ENCODE data around the gene EDDM13.

The EDDM13 gene

GRCh38 chr19:56341948-56342347 is 69.4 kb downstream of the EDDM13 start:
- Histone ChIP-seq H3K27me3 (replicated peaks; ENCODE audit: control insufficient read depth, insufficient read depth, low read length, poor library complexity, severe bottlenecking) (no peaks in the 10 kb centered on the region), H3K4me3 (ENCODE audit: insufficient read depth, low read depth, low read length, poor library complexity, severe bottlenecking) (no peak overlapping the region), H3K4me1 (ENCODE audit: control insufficient read depth, insufficient read depth, low read length, poor library complexity, severe bottlenecking) (no peaks in the 10 kb centered on the region), H3K27ac (ENCODE audit: insufficient read depth, low read length, poor library complexity, severe bottlenecking) (no peak overlapping the region), H3K36me3 (ENCODE audit: control insufficient read depth, insufficient read depth, low read length) (no peaks in the 10 kb centered on the region), H3K9me3 (ENCODE audit: control insufficient read depth, low read length) (no peaks in the 10 kb centered on the region)
- no peak for DNase-seq

GRCh38 chr19:56347163-56347778 is 74.7 kb downstream of the EDDM13 start:
- Histone ChIP-seq H3K4me1 (ENCODE audit: control insufficient read depth, insufficient read depth, low read length, poor library complexity, severe bottlenecking) (no peaks in the 10 kb centered on the region), H3K27ac (ENCODE audit: insufficient read depth, low read length, poor library complexity, severe bottlenecking) (no peak overlapping the region), H3K36me3 (ENCODE audit: control insufficient read depth, insufficient read depth, low read length) (no peaks in the 10 kb centered on the region), H3K27me3 (replicated peaks; ENCODE audit: control insufficient read depth, insufficient read depth, low read length, poor library complexity, severe bottlenecking) (no peaks in the 10 kb centered on the region), H3K9me3 (ENCODE audit: control insufficient read depth, low read length) (no peaks in the 10 kb centered on the region), H3K4me3 (ENCODE audit: insufficient read depth, low read depth, low read length, poor library complexity, severe bottlenecking) (no peak overlapping the region)
- no peak for DNase-seq

- H3K36me3 ChIP-seq (ENCODE audit: control insufficient read depth, insufficient read depth, low read length) = no peaks in the 10 kb centered on the region
- H3K4me1 ChIP-seq (ENCODE audit: control insufficient read depth, insufficient read depth, low read length, poor library complexity, severe bottlenecking) = no peaks in the 10 kb centered on the region
- DNase-seq = no peak
- no peaks in the 10 kb centered on the region for H3K9me3 ChIP-seq (ENCODE audit: control insufficient read depth, low read length)
- H3K27ac ChIP-seq (ENCODE audit: insufficient read depth, low read length, poor library complexity, severe bottlenecking) = no peak overlapping the region
- no peaks in the 10 kb centered on the region for H3K27me3 ChIP-seq (replicated peaks; ENCODE audit: control insufficient read depth, insufficient read depth, low read length, poor library complexity, severe bottlenecking)
- H3K4me3 ChIP-seq (ENCODE audit: insufficient read depth, low read depth, low read length, poor library complexity, severe bottlenecking) = no peak overlapping the region
Measured at GRCh38 chr19:56348289-56348877, 75.8 kb downstream of the EDDM13 start.

GRCh38 chr19:56350416-56351045 is 78.0 kb downstream of the EDDM13 start:
- DNase-seq = peak in 1 of 3 donors; percentile 32
- H3K27ac ChIP-seq (ENCODE audit: insufficient read depth, low read length, poor library complexity, severe bottlenecking) = no peak overlapping the region
- H3K27me3 ChIP-seq (replicated peaks; ENCODE audit: control insufficient read depth, insufficient read depth, low read length, poor library complexity, severe bottlenecking) = no peaks in the 10 kb centered on the region
- H3K4me3 ChIP-seq (ENCODE audit: insufficient read depth, low read depth, low read length, poor library complexity, severe bottlenecking) = no peak overlapping the region
- no peaks in the 10 kb centered on the region for H3K4me1 ChIP-seq (ENCODE audit: control insufficient read depth, insufficient read depth, low read length, poor library complexity, severe bottlenecking)
- H3K9me3 ChIP-seq (ENCODE audit: control insufficient read depth, low read length) = no peaks in the 10 kb centered on the region
- no peaks in the 10 kb centered on the region for H3K36me3 ChIP-seq (ENCODE audit: control insufficient read depth, insufficient read depth, low read length)

GRCh38 chr19:56351208-56351607 is 78.7 kb downstream of the EDDM13 start:
- Histone ChIP-seq H3K4me1 (ENCODE audit: control insufficient read depth, insufficient read depth, low read length, poor library complexity, severe bottlenecking) (no peaks in the 10 kb centered on the region), H3K9me3 (ENCODE audit: control insufficient read depth, low read length) (no peaks in the 10 kb centered on the region), H3K27me3 (replicated peaks; ENCODE audit: control insufficient read depth, insufficient read depth, low read length, poor library complexity, severe bottlenecking) (no peaks in the 10 kb centered on the region), H3K4me3 (ENCODE audit: insufficient read depth, low read depth, low read length, poor library complexity, severe bottlenecking) (no peak overlapping the region), H3K36me3 (ENCODE audit: control insufficient read depth, insufficient read depth, low read length) (no peaks in the 10 kb centered on the region), H3K27ac (ENCODE audit: insufficient read depth, low read length, poor library complexity, severe bottlenecking) (no peak overlapping the region)
- DNase-seq = no peak

GRCh38 chr19:56355517-56355916 is 83.0 kb downstream of the EDDM13 start:
- Histone ChIP-seq H3K9me3 (ENCODE audit: control insufficient read depth, low read length) (no peaks in the 10 kb centered on the region), H3K27ac (ENCODE audit: insufficient read depth, low read length, poor library complexity, severe bottlenecking) (no peak overlapping the region), H3K4me3 (ENCODE audit: insufficient read depth, low read depth, low read length, poor library complexity, severe bottlenecking) (no peak overlapping the region), H3K4me1 (ENCODE audit: control insufficient read depth, insufficient read depth, low read length, poor library complexity, severe bottlenecking) (no peaks in the 10 kb centered on the region), H3K36me3 (ENCODE audit: control insufficient read depth, insufficient read depth, low read length) (no peaks in the 10 kb centered on the region), H3K27me3 (replicated peaks; ENCODE audit: control insufficient read depth, insufficient read depth, low read length, poor library complexity, severe bottlenecking) (no peaks in the 10 kb centered on the region)
- DNase-seq = no peak

- H3K9me3 ChIP-seq (ENCODE audit: control insufficient read depth, low read length) = no peaks in the 10 kb centered on the region
- no peaks in the 10 kb centered on the region for H3K36me3 ChIP-seq (ENCODE audit: control insufficient read depth, insufficient read depth, low read length)
- H3K27me3 ChIP-seq (replicated peaks; ENCODE audit: control insufficient read depth, insufficient read depth, low read length, poor library complexity, severe bottlenecking) = no peaks in the 10 kb centered on the region
- H3K4me1 ChIP-seq (ENCODE audit: control insufficient read depth, insufficient read depth, low read length, poor library complexity, severe bottlenecking) = no peaks in the 10 kb centered on the region
- DNase-seq = no peak
- no peak overlapping the region for H3K4me3 ChIP-seq (ENCODE audit: insufficient read depth, low read depth, low read length, poor library complexity, severe bottlenecking)
- no peak overlapping the region for H3K27ac ChIP-seq (ENCODE audit: insufficient read depth, low read length, poor library complexity, severe bottlenecking)
Measured at GRCh38 chr19:56356944-56357343, 84.4 kb downstream of the EDDM13 start.
